Coronary artery (tissue), 2 donors: ENCODE data around the gene SH3GL2.

Experiments used
- DNase-seq: peaks from one replicate; pipeline ENCODE4 v3.0.0-alpha.2; 2017; ENCODE audit warnings: low spot score
- H3K27ac ChIP-seq, 2 donors: fragments of 200-600 bp; sonication (generic); one replicate each; pipeline ENCODE4 v1.5.1; 2016 to 2019
- H3K4me3 ChIP-seq: fragments of 200-600 bp; sonication (generic); 2 replicates; pipeline ENCODE4 v1.5.1; 2016; ENCODE audit warnings: mild to moderate bottlenecking, moderate library complexity
- TF ChIP-seq, protein P1 (sequence below): fragments of 200-600 bp; sonication (generic); IDR thresholded peaks from one replicate; pipeline ENCODE4 v1.5.1; 2019; ENCODE audit warnings: antibody characterized with exemption

The SH3GL2 gene

GRCh38 chr9:17578911-17579793 lies at the start of gene SH3GL2:
TSS of gene SH3GL2 (plus strand) at chr9:17579066.
- no peak within 1 kb of the TSS for H3K27ac ChIP-seq
- peak within 1 kb of the TSS; percentile 71 for H3K4me3 ChIP-seq
- DNase-seq = no peak
- TF ChIP-seq, protein P1, sequence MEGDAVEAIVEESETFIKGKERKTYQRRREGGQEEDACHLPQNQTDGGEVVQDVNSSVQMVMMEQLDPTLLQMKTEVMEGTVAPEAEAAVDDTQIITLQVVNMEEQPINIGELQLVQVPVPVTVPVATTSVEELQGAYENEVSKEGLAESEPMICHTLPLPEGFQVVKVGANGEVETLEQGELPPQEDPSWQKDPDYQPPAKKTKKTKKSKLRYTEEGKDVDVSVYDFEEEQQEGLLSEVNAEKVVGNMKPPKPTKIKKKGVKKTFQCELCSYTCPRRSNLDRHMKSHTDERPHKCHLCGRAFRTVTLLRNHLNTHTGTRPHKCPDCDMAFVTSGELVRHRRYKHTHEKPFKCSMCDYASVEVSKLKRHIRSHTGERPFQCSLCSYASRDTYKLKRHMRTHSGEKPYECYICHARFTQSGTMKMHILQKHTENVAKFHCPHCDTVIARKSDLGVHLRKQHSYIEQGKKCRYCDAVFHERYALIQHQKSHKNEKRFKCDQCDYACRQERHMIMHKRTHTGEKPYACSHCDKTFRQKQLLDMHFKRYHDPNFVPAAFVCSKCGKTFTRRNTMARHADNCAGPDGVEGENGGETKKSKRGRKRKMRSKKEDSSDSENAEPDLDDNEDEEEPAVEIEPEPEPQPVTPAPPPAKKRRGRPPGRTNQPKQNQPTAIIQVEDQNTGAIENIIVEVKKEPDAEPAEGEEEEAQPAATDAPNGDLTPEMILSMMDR = no peak

GRCh38 chr9:17531642-17532254 lies 47.1 kb upstream of the SH3GL2 start:
- no peak overlapping the region for H3K27ac ChIP-seq
- no peak overlapping the region for H3K4me3 ChIP-seq
- no peak for DNase-seq
- TF ChIP-seq, protein P1 = peak; percentile 24

- no peak for DNase-seq
- TF ChIP-seq, protein P1 = no peak
- H3K27ac ChIP-seq = no peak overlapping the region
- H3K4me3 ChIP-seq = no peak overlapping the region
These were observed 46.4 kb upstream of the SH3GL2 start for GRCh38 chr9:17532461-17532860.

DNA sequence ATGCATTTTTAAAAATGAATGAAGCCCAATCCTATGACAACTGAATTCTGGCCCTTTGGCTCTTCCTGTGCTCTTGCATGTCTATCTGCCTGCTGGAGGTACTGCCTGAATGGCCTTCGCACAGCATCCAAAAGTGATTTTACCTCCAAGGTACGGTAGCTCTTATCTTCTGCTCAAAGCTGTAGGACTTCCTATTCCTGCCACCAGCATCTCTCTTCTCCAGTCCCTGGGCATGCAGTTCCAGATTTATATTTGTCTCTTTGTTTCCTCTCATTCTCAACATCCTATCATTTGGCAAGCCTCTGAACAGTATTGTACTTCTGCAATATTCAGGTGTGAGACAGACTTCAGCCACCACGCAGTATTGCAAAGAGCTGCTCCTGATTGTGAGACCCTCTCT lies 43.7 kb upstream of the SH3GL2 start:
- H3K27ac ChIP-seq = no peak overlapping the region
- H3K4me3 ChIP-seq = no peak overlapping the region
- no peak for DNase-seq
- TF ChIP-seq, protein P1 = no peak

GRCh38 chr9:17536027-17536426 lies 42.8 kb upstream of the SH3GL2 start:
- H3K4me3 ChIP-seq = no peak overlapping the region
- no peak for DNase-seq
- H3K27ac ChIP-seq = no peak overlapping the region
- TF ChIP-seq, protein P1 = no peak

GRCh38 chr9:17551023-17551422 lies 27.8 kb upstream of the SH3GL2 start:
- no peak overlapping the region for H3K27ac ChIP-seq
- H3K4me3 ChIP-seq = no peak overlapping the region
- DNase-seq = no peak
- TF ChIP-seq, protein P1 = no peak
